ENCODE results near the gene PLD1. TPM values are rescaled to one million over a fixed set of nuclear protein-coding genes. Genes with fewer than 3 reads are reported as not detected.
A peak's percentile ranks its signal among the peaks of the same experiment; 100 is the strongest.

The PLD1 gene
- total and polyA plus RNA-seq, 8 donors, result 3.4 to 43.0 (median 11.0) TPM

GRCh38 chr3:171827385-171827784, 17.1 kb upstream of the PLD1 start:
- 73 to 94% (median 91%) methylated on average over 3 of the region's 3 CpGs for WGBS, 5 donors
- intact Hi-C loops (cut with DNase I; ENCODE audit: low total_unique reads), result no loop called here
- Histone ChIP-seq H3K9me3 (no peaks in the 10 kb centered on the region), H3K4me3 (no peak overlapping the region), H3K27me3 (no peaks in the 10 kb centered on the region), H3K36me3 (no peaks in the 10 kb centered on the region), H3K4me1 (peaks cover 0 to 37% (median 9%) of the 10 kb centered on the region in 4 donors), H3K27ac (no peak overlapping the region)
- DNase-seq, result no peak
- no peak for TF ChIP-seq POLR2A (IDR thresholded peaks at IDR 0.05)
- TF ChIP-seq POLR2AphosphoS5 (IDR thresholded peaks at IDR 0.05), result no peak
- no peak for TF ChIP-seq EP300 (IDR thresholded peaks at IDR 0.05)
- no peak for TF ChIP-seq CTCF (IDR thresholded peaks at IDR 0.05)

- Histone ChIP-seq H3K4me3 (no peak overlapping the region), H3K9me3 (no peaks in the 10 kb centered on the region), H3K27ac (peak overlapping the region in 3 of 5 donors; percentile 37 to 65 (median 57)), H3K27me3 (no peaks in the 10 kb centered on the region), H3K36me3 (no peaks in the 10 kb centered on the region), H3K4me1 (peaks cover 0 to 36% (median 9%) of the 10 kb centered on the region in 4 donors)
- 29 to 55% (median 32%) methylated on average over 5 of the region's 5 CpGs for WGBS, 5 donors
- TF ChIP-seq EP300 (IDR thresholded peaks at IDR 0.05) (no peak), CTCF (IDR thresholded peaks at IDR 0.05) (no peak), POLR2AphosphoS5 (IDR thresholded peaks at IDR 0.05) (peak in 2 of 3 donors; percentile 35 to 63), POLR2A (IDR thresholded peaks at IDR 0.05) (no peak)
- intact Hi-C loops (cut with DNase I; ENCODE audit: low total_unique reads), result no loop called here
- no peak for DNase-seq
Measured at GRCh38 chr3:171825222-171825828, 15.0 kb upstream of the PLD1 start.

GRCh38 chr3:171824824-171825221, 14.5 kb upstream of the PLD1 start:
- no peaks in the 10 kb centered on the region for H3K27me3 ChIP-seq
- H3K27ac ChIP-seq, result peak overlapping the region in 3 of 5 donors; percentile 37 to 65 (median 57)
- peaks cover 0 to 31% (median 9%) of the 10 kb centered on the region in 4 donors for H3K4me1 ChIP-seq
- no peak for TF ChIP-seq EP300 (IDR thresholded peaks at IDR 0.05)
- no peak for TF ChIP-seq POLR2AphosphoS5 (IDR thresholded peaks at IDR 0.05)
- TF ChIP-seq POLR2A (IDR thresholded peaks at IDR 0.05), result no peak
- TF ChIP-seq CTCF (IDR thresholded peaks at IDR 0.05), result no peak
- no peaks in the 10 kb centered on the region for H3K36me3 ChIP-seq
- no peaks in the 10 kb centered on the region for H3K9me3 ChIP-seq
- 75 to 88% (median 80%) methylated on average over 7 of the region's 7 CpGs for WGBS, 5 donors
- H3K4me3 ChIP-seq, result no peak overlapping the region
- intact Hi-C loops (cut with DNase I; ENCODE audit: low total_unique reads), result no loop called here
- no peak for DNase-seq

- intact Hi-C loops (cut with DNase I; ENCODE audit: low total_unique reads), result no loop called here
- Histone ChIP-seq H3K9me3 (no peaks in the 10 kb centered on the region), H3K4me3 (no peak overlapping the region), H3K4me1 (peaks cover 0 to 24% (median 5%) of the 10 kb centered on the region in 4 donors), H3K27me3 (no peaks in the 10 kb centered on the region), H3K27ac (no peak overlapping the region), H3K36me3 (no peaks in the 10 kb centered on the region)
- 72 to 86% (median 80%) methylated on average over 6 of the region's 6 CpGs for WGBS, 5 donors
- DNase-seq, result no peak
- TF ChIP-seq POLR2AphosphoS5 (IDR thresholded peaks at IDR 0.05), result no peak
- TF ChIP-seq CTCF (IDR thresholded peaks at IDR 0.05), result no peak
- TF ChIP-seq EP300 (IDR thresholded peaks at IDR 0.05), result no peak
- no peak for TF ChIP-seq POLR2A (IDR thresholded peaks at IDR 0.05)
Measured at GRCh38 chr3:171824116-171824515, 13.8 kb upstream of the PLD1 start.
